OCI-LY7 (cell line): ENCODE results near the gene DENND2D. TPM values are rescaled to one million over a fixed set of nuclear protein-coding genes. Genes with fewer than 3 reads are reported as not detected.

ENCODE experiments used
- BruUV-seq: library from RNA; stranded (reverse); fragments of 400-500 nt; replicated peaks from 2 replicates; lab custom pipeline; 2021; lab: Mats Ljungman, UMichigan
- CTCF ChIA-PET: fragments of 300-600 bp; sonication (Branson Sonifier 250); formaldehyde crosslinking; loops from one replicate; lab custom pipeline; 2022; ENCODE audit warnings: antibody characterized with exemption; ENCODE audit not compliant: unreplicated experiment; lab: Charles Lee
- POLR2A ChIA-PET: fragments of 300-600 bp; sonication (Branson Sonifier 250); formaldehyde crosslinking; loops from one replicate; lab custom pipeline; 2022; ENCODE audit warnings: antibody characterized with exemption; lab: Charles Lee
- DNase-seq: peaks from one replicate; pipeline ENCODE4 v3.0.0-alpha.2; 2015; ENCODE audit warnings: low spot score
- H2AFZ ChIP-seq: fragments of 200-600 bp; sonication (generic), shearing (Covaris generic); 2 replicates; pipeline ENCODE4 v1.6.1; 2014; ENCODE audit warnings: mild to moderate bottlenecking, antibody characterized with exemption, low read length, moderate library complexity
- H3K27ac ChIP-seq: fragments of 200-600 bp; sonication (generic); 2 replicates; pipeline ENCODE4 v1.5.1; 2014; ENCODE audit warnings: mixed run types, low read depth, mild to moderate bottlenecking, moderate library complexity, low read length, inconsistent platforms; ENCODE audit not compliant: poor library complexity, severe bottlenecking
- H3K36me3 ChIP-seq: fragments of 200-600 bp; sonication (generic); 2 replicates; pipeline ENCODE4 v1.6.1; 2014; ENCODE audit warnings: mild to moderate bottlenecking, antibody characterized with exemption, low read length, moderate library complexity, mixed read lengths; ENCODE audit not compliant: insufficient read depth
- H3K4me1 ChIP-seq: fragments of 200-600 bp; sonication (generic); 2 replicates; pipeline ENCODE4 v1.5.1; 2014; ENCODE audit warnings: mild to moderate bottlenecking, low read length; ENCODE audit not compliant: insufficient read depth, poor library complexity, severe bottlenecking
- H3K4me2 ChIP-seq: fragments of 200-600 bp; sonication (generic); 2 replicates; pipeline ENCODE4 v1.6.1; 2014; ENCODE audit warnings: mild to moderate bottlenecking, low read length
- H3K4me3 ChIP-seq: fragments of 200-600 bp; sonication (generic); 2 replicates; pipeline ENCODE4 v1.5.1; 2014; ENCODE audit warnings: mild to moderate bottlenecking, low read depth, low read length; ENCODE audit not compliant: poor library complexity, severe bottlenecking
- H3K79me2 ChIP-seq: fragments of 200-600 bp; sonication (generic); 2 replicates; pipeline ENCODE4 v1.6.1; 2016; ENCODE audit warnings: low read depth, mild to moderate bottlenecking, low read length, moderate library complexity, mixed read lengths; ENCODE audit not compliant: insufficient read depth
- H3K9me2 ChIP-seq: fragments of 200-600 bp; sonication (generic); 2 replicates; pipeline ENCODE4 v1.6.1; 2016; ENCODE audit warnings: mild to moderate bottlenecking, low read length, mixed read lengths; ENCODE audit not compliant: insufficient read depth
- H3K9me3 ChIP-seq: fragments of 200-600 bp; sonication (generic); 2 replicates; pipeline ENCODE4 v1.6.1; 2014; ENCODE audit warnings: mild to moderate bottlenecking, mixed run types, low read length, mixed read lengths
- H4K20me1 ChIP-seq: fragments of 200-600 bp; sonication (generic); 2 replicates; pipeline ENCODE4 v1.6.1; 2014; ENCODE audit warnings: mild to moderate bottlenecking, antibody characterized with exemption, low read length, moderate library complexity, mixed read lengths; ENCODE audit not compliant: insufficient read depth
- EZH2phosphoT487 ChIP-seq: fragments of 200-600 bp; sonication (generic); IDR thresholded peaks from 2 replicates; pipeline ENCODE4 v1.6.1; 2018; ENCODE audit warnings: low read depth, borderline replicate concordance, mild to moderate bottlenecking, mixed run types, antibody characterized with exemption, low read length, moderate library complexity, mixed read lengths
- intact Hi-C: fragments of 100-400 bp; cut with micrococcal nuclease; formaldehyde crosslinking; loops from one replicate; pipeline ENCODE4 v1.10.0; 2022; ENCODE audit not compliant: unreplicated experiment
- total RNA-seq, 2 experiments: library from RNA; depleted of rRNA in 1 of 2; stranded (reverse); fragments of >200 nt in 1 of 2; shearing (Covaris generic) in 1 of 2; gene quantifications; 2 replicates each; pipeline ENCODE4 v1.2.3, GENCODE V29; 2014 to 2022
- TF ChIP-seq, protein P1 (sequence below): fragments of 200-600 bp; sonication (generic); conservative IDR thresholded peaks from 2 replicates; pipeline ENCODE4 v1.5.1; 2014; ENCODE audit warnings: mild to moderate bottlenecking, antibody characterized with exemption, low read length, moderate library complexity, mixed read lengths

The DENND2D gene
- total RNA-seq, 2 experiments from 2014 or later, result 9.8 to 39.9 TPM

DNA sequence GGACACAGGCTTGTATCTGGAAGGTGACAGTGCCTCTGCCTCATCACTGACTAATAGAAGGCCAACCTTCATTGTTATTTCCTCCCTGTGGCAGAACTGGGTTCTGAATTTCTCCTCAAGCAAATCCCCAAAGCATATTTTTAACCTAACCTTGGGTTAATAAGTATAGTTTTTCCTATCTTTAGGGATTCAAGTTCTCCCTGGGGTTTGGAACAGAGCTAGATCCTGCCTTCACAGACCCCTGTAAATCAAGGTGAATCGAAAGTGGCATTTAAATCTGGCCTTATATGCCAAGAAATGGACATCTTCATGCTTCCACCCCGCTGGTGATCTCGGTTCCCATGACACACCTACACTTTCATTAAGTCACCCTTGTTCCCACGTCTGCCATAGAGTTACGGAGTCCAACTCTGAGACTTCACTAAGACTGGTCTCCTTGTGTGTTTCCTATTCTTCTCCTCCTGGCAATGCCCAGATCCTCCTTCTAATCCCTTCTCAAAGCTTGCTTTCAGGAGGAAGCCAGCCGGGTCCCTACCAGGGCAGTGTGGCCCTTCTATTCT is 22.8 kb upstream of the DENND2D start:
- H3K4me1 ChIP-seq, result peaks cover 84% of the 10 kb centered on the region
- ChIA-PET CTCF (interaction anchor here (0.7 to 1.0 kb wide), 2 partner anchors 55 to 183 kb away, joined by 3 to 4 read pairs; no protein-coding TSS in a partner anchor), POLR2A (interaction anchor here (0.7 to 1.5 kb wide), 4 partner anchors 9 to 431 kb away, joined by 3 to 5 read pairs (median 3); no protein-coding TSS in a partner anchor)
- H3K9me2 ChIP-seq, result no peaks in the 10 kb centered on the region
- H3K79me2 ChIP-seq, result no peaks in the 10 kb centered on the region
- peak overlapping the region; percentile 80 for H2AFZ ChIP-seq
- peak overlapping the region; percentile 97 for H3K27ac ChIP-seq
- no TSS peak for BruUV-seq
- H3K9me3 ChIP-seq, result no peaks in the 10 kb centered on the region
- intact Hi-C loops, result loop anchor here (1.0 to 5.0 kb wide), 8 partner anchors 111 to 534 kb away; partner anchors contain the start of gene DDX20
- H3K4me3 ChIP-seq, result no peak overlapping the region
- no peak for DNase-seq
- no peaks in the 10 kb centered on the region for H3K36me3 ChIP-seq
- TF ChIP-seq, protein P1, sequence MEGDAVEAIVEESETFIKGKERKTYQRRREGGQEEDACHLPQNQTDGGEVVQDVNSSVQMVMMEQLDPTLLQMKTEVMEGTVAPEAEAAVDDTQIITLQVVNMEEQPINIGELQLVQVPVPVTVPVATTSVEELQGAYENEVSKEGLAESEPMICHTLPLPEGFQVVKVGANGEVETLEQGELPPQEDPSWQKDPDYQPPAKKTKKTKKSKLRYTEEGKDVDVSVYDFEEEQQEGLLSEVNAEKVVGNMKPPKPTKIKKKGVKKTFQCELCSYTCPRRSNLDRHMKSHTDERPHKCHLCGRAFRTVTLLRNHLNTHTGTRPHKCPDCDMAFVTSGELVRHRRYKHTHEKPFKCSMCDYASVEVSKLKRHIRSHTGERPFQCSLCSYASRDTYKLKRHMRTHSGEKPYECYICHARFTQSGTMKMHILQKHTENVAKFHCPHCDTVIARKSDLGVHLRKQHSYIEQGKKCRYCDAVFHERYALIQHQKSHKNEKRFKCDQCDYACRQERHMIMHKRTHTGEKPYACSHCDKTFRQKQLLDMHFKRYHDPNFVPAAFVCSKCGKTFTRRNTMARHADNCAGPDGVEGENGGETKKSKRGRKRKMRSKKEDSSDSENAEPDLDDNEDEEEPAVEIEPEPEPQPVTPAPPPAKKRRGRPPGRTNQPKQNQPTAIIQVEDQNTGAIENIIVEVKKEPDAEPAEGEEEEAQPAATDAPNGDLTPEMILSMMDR, result peak; percentile 48; the same call in 1 of the 2 replicates
- no peak for TF ChIP-seq EZH2phosphoT487
- no peaks in the 10 kb centered on the region for H4K20me1 ChIP-seq
- H3K4me2 ChIP-seq, result peak overlapping the region; percentile 87

DNA sequence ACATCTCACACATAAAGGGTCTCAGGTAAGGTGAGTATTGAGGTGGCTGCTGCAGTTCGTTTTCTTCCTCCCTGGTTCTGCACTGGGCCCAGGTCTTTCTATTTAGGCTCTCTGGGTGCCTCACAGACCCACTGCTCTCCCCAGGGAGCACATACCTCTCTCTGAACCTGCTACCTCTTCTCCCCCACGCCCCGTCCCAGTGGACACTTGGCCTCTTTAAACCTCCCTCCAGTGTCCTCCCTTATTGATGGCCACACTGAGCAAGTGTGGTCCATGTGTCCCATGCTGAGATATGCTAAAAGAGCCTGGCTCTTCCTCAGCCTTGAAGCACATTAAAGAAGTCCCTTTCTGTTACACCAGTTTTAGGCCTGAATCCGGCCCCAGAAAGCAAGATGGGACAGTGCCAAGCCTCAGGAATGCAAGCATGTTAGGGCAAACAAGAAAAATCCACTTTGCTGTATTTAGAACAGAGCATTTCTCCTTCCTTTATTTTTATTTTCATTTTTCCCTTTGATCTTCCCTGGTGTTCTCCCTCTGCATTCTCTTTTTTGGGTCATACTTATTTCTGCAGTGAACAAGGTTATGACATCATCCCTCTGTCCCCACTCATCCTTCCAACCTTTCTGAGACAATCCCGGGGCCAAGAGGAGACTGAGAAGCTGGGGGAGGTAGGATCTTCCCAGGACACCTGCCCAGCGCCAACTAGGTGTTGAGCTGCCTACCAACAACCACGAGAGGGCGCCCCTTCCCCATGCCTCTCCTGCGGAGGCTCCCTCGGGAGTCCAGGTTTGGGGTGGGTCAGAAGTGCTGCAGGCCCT is 22.1 kb upstream of the DENND2D start:
- H3K9me2 ChIP-seq, result no peaks in the 10 kb centered on the region
- no peaks in the 10 kb centered on the region for H3K36me3 ChIP-seq
- intact Hi-C loops, result loop anchor here (1.0 to 5.0 kb wide), 8 partner anchors 112 to 535 kb away; partner anchors contain the start of gene DDX20
- CTCF ChIA-PET, result interaction anchor here (1.0 kb wide), 1 partner anchor 184 kb away, joined by 4 read pairs; no protein-coding TSS in a partner anchor
- no peak for TF ChIP-seq EZH2phosphoT487
- TF ChIP-seq, protein P1, result peak; percentile 99
- peak; percentile 89 for DNase-seq
- POLR2A ChIA-PET, result interaction anchor here (0.7 to 8.9 kb wide), 5 partner anchors 8 to 178 kb away, joined by 3 to 114 read pairs (median 5); partner anchors contain the start of genes CEPT1 and DRAM2
- H2AFZ ChIP-seq, result peak overlapping the region; percentile 80
- no TSS peak for BruUV-seq
- peak overlapping the region; percentile 97 for H3K27ac ChIP-seq
- peak overlapping the region; percentile 53 for H3K4me3 ChIP-seq
- H3K79me2 ChIP-seq, result no peaks in the 10 kb centered on the region
- H3K9me3 ChIP-seq, result no peaks in the 10 kb centered on the region
- H3K4me1 ChIP-seq, result peaks cover 84% of the 10 kb centered on the region
- peak overlapping the region; percentile 87 for H3K4me2 ChIP-seq
- no peaks in the 10 kb centered on the region for H4K20me1 ChIP-seq
